IMR-90 (cell line): ENCODE measurements around the gene DOCK2. TPM values are rescaled to one million over a fixed set of nuclear protein-coding genes. Genes with fewer than 3 reads are reported as not detected.

Source experiments
- ATAC-seq: fragments of 200-7000 bp; cut with Tn5 transposase; 2 replicates; pipeline ENCODE4 v1.9.1; 2020; ENCODE audit warnings: low read depth, mild to moderate bottlenecking, moderate library complexity
- BruUV-seq: library from RNA; stranded (reverse); fragments of 400-500 nt; replicated peaks from 2 replicates; lab custom pipeline; 2021; lab: Mats Ljungman, UMichigan
- CTCF ChIA-PET: fragments of 300-600 bp; formaldehyde crosslinking; extraction: SDS; loops from one replicate; lab custom pipeline; 2021; ENCODE audit warnings: antibody characterized with exemption; lab: Yijun Ruan, JAX
- POLR2A ChIA-PET: fragments of 300-600 bp; sonication (Branson Sonifier 250); formaldehyde crosslinking; loops from one replicate; lab custom pipeline; 2022; ENCODE audit warnings: antibody characterized with exemption; ENCODE audit not compliant: unreplicated experiment; lab: Charles Lee
- DNase-seq: peaks from one replicate; pipeline ENCODE4 v3.0.0; 2013
- H2AFZ ChIP-seq: replicated peaks from 2 replicates; pipeline ENCODE3; 2013; ENCODE audit warnings: low read length, mild to moderate bottlenecking; ENCODE audit not compliant: poor library complexity
- H2AK5ac ChIP-seq: 2 replicates; pipeline ENCODE4 v1.6.1; 2013; ENCODE audit warnings: low read depth, low read length, inconsistent platforms
- H2AK9ac ChIP-seq: replicated peaks from 2 replicates; pipeline ENCODE3; 2013; ENCODE audit warnings: mild to moderate bottlenecking, low read depth, low read length, moderate library complexity; ENCODE audit not compliant: poor library complexity
- H2BK120ac ChIP-seq: 2 replicates; pipeline ENCODE4 v1.6.1; 2013; ENCODE audit warnings: low read depth, low read length, inconsistent platforms
- H2BK15ac ChIP-seq: 3 replicates; pipeline ENCODE4 v1.6.1; 2013; ENCODE audit warnings: low read depth, low read length, inconsistent platforms
- H2BK20ac ChIP-seq: 2 replicates; pipeline ENCODE4 v1.6.1; 2013; ENCODE audit warnings: low read depth, mild to moderate bottlenecking, inconsistent platforms, low read length, moderate library complexity
- H2BK5ac ChIP-seq: 2 replicates; pipeline ENCODE4 v1.6.1; 2013; ENCODE audit warnings: mild to moderate bottlenecking, low read depth, low read length, inconsistent platforms; ENCODE audit not compliant: poor library complexity, severe bottlenecking
- H3K14ac ChIP-seq: replicated peaks from 2 replicates; pipeline ENCODE4 v1.6.1; 2013; ENCODE audit warnings: low read depth, low read length, inconsistent platforms
- H3K18ac ChIP-seq: 2 replicates; pipeline ENCODE4 v1.6.1; 2013; ENCODE audit warnings: low read depth, low read length, control low read depth
- H3K23ac ChIP-seq: 2 replicates; pipeline ENCODE4 v1.6.1; 2013; ENCODE audit warnings: low read depth, low read length, inconsistent platforms
- H3K27ac ChIP-seq: 2 replicates; pipeline ENCODE4 v1.5.1; 2013; ENCODE audit warnings: mild to moderate bottlenecking, control low read depth, low read length; ENCODE audit not compliant: insufficient read depth
- H3K27me3 ChIP-seq: 2 replicates; pipeline ENCODE4 v1.6.1; 2013; ENCODE audit warnings: low read length; ENCODE audit not compliant: control insufficient read depth, insufficient read depth
- H3K36me3 ChIP-seq: 2 replicates; pipeline ENCODE4 v1.6.1; 2013; ENCODE audit warnings: low read length, mixed read lengths; ENCODE audit not compliant: control insufficient read depth, insufficient read depth
- H3K4ac ChIP-seq: 2 replicates; pipeline ENCODE4 v1.6.1; 2013; ENCODE audit warnings: low read depth, low read length, inconsistent platforms
- H3K4me1 ChIP-seq: 2 replicates; pipeline ENCODE4 v1.6.1; 2013; ENCODE audit warnings: low read length, mixed read lengths; ENCODE audit not compliant: control insufficient read depth, insufficient read depth
- H3K4me2 ChIP-seq: 2 replicates; pipeline ENCODE4 v1.6.1; 2013; ENCODE audit warnings: low read depth, mild to moderate bottlenecking, control low read depth, low read length, moderate library complexity
- H3K4me3 ChIP-seq: 2 replicates; pipeline ENCODE4 v1.5.1; 2013; ENCODE audit warnings: low read depth, mild to moderate bottlenecking, control low read depth, low read length, moderate library complexity; ENCODE audit not compliant: insufficient read depth
- H3K56ac ChIP-seq: 2 replicates; pipeline ENCODE4 v1.6.1; 2013; ENCODE audit warnings: low read length, inconsistent platforms; ENCODE audit not compliant: insufficient read depth; ENCODE audit errors: extremely low read depth
- H3K79me1 ChIP-seq, 2 experiments: 2 replicates each; pipeline ENCODE4 v1.6.1; 2013; ENCODE audit warnings: low read length in 2 of 2, inconsistent platforms in 1 of 2, low read depth in 1 of 2
- H3K9ac ChIP-seq: 2 replicates; pipeline ENCODE4 v1.6.1; 2013; ENCODE audit warnings: low read depth, low read length, control low read depth
- H3K9me1 ChIP-seq: 2 replicates; pipeline ENCODE4 v1.6.1; 2013; ENCODE audit warnings: low read length, inconsistent platforms; ENCODE audit not compliant: insufficient read depth
- H3K9me3 ChIP-seq: 2 replicates; pipeline ENCODE4 v1.6.1; 2013; ENCODE audit warnings: low read length; ENCODE audit not compliant: control insufficient read depth, insufficient read depth
- H4K20me1 ChIP-seq: 2 replicates; pipeline ENCODE4 v1.6.1; 2013; ENCODE audit warnings: low read length, inconsistent platforms; ENCODE audit not compliant: insufficient read depth
- H4K5ac ChIP-seq: 2 replicates; pipeline ENCODE4 v1.6.1; 2013; ENCODE audit warnings: mild to moderate bottlenecking, low read depth, low read length, control low read depth
- H4K8ac ChIP-seq, 2 experiments: 2 replicates each; pipeline ENCODE4 v1.6.1; 2013; ENCODE audit warnings: low read depth in 2 of 2, low read length in 2 of 2, control low read depth in 1 of 2, inconsistent platforms in 1 of 2
- H4K91ac ChIP-seq: 2 replicates; pipeline ENCODE4 v1.6.1; 2013; ENCODE audit warnings: low read depth, low read length, inconsistent platforms; ENCODE audit not compliant: insufficient read depth
- BHLHE40 ChIP-seq: fragments of 150-350 bp; IDR thresholded peaks from 2 replicates; pipeline ENCODE4 v1.6.1; 2016; ENCODE audit warnings: mild to moderate bottlenecking, low read depth, low read length
- CEBPB ChIP-seq: IDR thresholded peaks from 2 replicates; pipeline ENCODE4 v1.6.1; 2012; ENCODE audit warnings: low read depth, low read length, improper control_type of control experiment
- CTCF ChIP-seq: conservative IDR thresholded peaks from 2 replicates; pipeline ENCODE4 v1.5.1; 2012; ENCODE audit warnings: mild to moderate bottlenecking, low read depth, low read length, improper control_type of control experiment
- FOS ChIP-seq: fragments of 150-350 bp; IDR thresholded peaks from 2 replicates; pipeline ENCODE4 v1.6.1; 2016; ENCODE audit warnings: low read depth, low read length
- MAZ ChIP-seq: IDR thresholded peaks from 2 replicates; pipeline ENCODE4 v1.6.1; 2012; ENCODE audit warnings: low read depth, mild to moderate bottlenecking, low read length, improper control_type of control experiment, moderate library complexity, borderline replicate concordance
- MXI1 ChIP-seq: IDR thresholded peaks from 2 replicates; pipeline ENCODE4 v1.6.1; 2012; ENCODE audit warnings: low read depth, mild to moderate bottlenecking, low read length, moderate library complexity, borderline replicate concordance
- NFE2L2 ChIP-seq: fragments of 150-350 bp; IDR thresholded peaks from 2 replicates; pipeline ENCODE4 v1.6.1; 2016; ENCODE audit warnings: low read depth, mild to moderate bottlenecking, low read length
- RAD21 ChIP-seq: IDR thresholded peaks from 2 replicates; pipeline ENCODE4 v1.6.1; 2012; ENCODE audit warnings: low read length, improper control_type of control experiment
- RCOR1 ChIP-seq: IDR thresholded peaks from 2 replicates; pipeline ENCODE4 v1.6.1; 2012; ENCODE audit warnings: mild to moderate bottlenecking, low read length, improper control_type of control experiment; ENCODE audit not compliant: insufficient replicate concordance
- RFX5 ChIP-seq: IDR thresholded peaks from 2 replicates; pipeline ENCODE4 v1.8.0; 2012; ENCODE audit warnings: low read depth, mild to moderate bottlenecking, low read length, moderate library complexity
- SMC3 ChIP-seq: fragments of 150-350 bp; IDR thresholded peaks from 2 replicates; pipeline ENCODE4 v1.6.1; 2016; ENCODE audit warnings: low read depth, mild to moderate bottlenecking, antibody characterized with exemption, low read length, moderate library complexity
- WGBS, 2 experiments: methylation state at CpG; one replicate each; pipeline versions ENCODE4 v1.1.5 to v1.1.7; 2013; ENCODE audit warnings: missing lambda C conversion rate in 2 of 2; ENCODE audit not compliant: insufficient read length in 1 of 2; ENCODE audit errors: extremely low coverage in 2 of 2; 5-methylcytosine and 5-hydroxymethylcytosine counted together
- dilution Hi-C: fragments of 300-500 bp; cut with HindIII; formaldehyde crosslinking; loops from one replicate; pipeline ENCODE4 v1.14.3; 2018; ENCODE audit warnings: low sequenced_read_pairs; ENCODE audit not compliant: unreplicated experiment
- in situ Hi-C: fragments of 300-500 bp; cut with MboI; formaldehyde crosslinking; loops from 3 replicates; pipeline ENCODE4 v1.14.3; 2019; ENCODE audit warnings: low sequenced_read_pairs, inconsistent platforms, mixed read lengths
- intact Hi-C: fragments of 100-400 bp; cut with micrococcal nuclease; formaldehyde crosslinking; loops from 2 replicates; pipeline ENCODE4 v1.10.0; 2022
- polyA plus RNA-seq, 3 experiments: library from polyadenylated mRNA; depleted of rRNA; stranded (reverse); fragments of >200 nt; gene quantifications; 2 replicates each; pipeline ENCODE4 v1.2.3, GENCODE V29; 2012; ENCODE audit warnings: low replicate concordance in 1 of 3
- total RNA-seq: library from RNA; depleted of rRNA; stranded (reverse); fragments of >200 nt; gene quantifications from 2 replicates; pipeline ENCODE4 v1.2.3, GENCODE V29; 2012
- TF ChIP-seq, protein P1 (sequence below): fragments of 150-350 bp; IDR thresholded peaks from 2 replicates; pipeline ENCODE4 v1.6.1; 2016; ENCODE audit warnings: low read depth, mild to moderate bottlenecking, low read length, moderate library complexity, borderline replicate concordance
- TF ChIP-seq, protein P2 (sequence below): fragments of 150-350 bp; IDR thresholded peaks from 2 replicates; pipeline ENCODE4 v1.6.1; 2017; ENCODE audit warnings: mild to moderate bottlenecking, antibody characterized with exemption, low read length, low read depth

Gene DOCK2
- total and polyA plus RNA-seq, 2 of the 4 experiments (the other 2 are of a cell fraction), result 0.72 to 3.0 TPM

DNA sequence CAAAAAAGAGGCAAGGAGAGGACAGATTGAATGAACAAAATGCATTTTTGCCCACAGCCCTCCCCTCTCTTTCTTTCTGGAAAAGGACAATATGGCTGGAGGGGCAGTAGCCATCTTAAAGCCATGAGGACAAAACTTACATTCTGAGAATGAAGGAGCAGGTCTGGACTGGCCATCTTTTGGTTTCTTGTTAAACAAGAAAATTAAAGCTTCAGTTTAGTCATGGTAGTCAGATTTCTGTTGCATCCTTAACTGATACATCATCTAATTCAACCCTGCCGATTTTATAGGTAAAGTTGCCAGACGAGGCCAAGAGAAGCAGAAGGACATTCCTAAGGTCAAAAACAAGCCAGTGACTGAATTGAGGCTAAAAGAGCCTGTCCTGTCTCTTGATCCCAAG is 374.7 kb downstream of the DOCK2 start:
- H2BK120ac ChIP-seq, result no peak overlapping the region
- POLR2A ChIA-PET, result no interaction called here
- H3K36me3 ChIP-seq, result no peaks in the 10 kb centered on the region
- H4K20me1 ChIP-seq, result no peaks in the 10 kb centered on the region
- dilution Hi-C loops (no loop called here), intact Hi-C loops (no loop called here), in situ Hi-C loops (no loop called here)
- no peak overlapping the region for H2BK5ac ChIP-seq
- H2BK15ac ChIP-seq, result no peak overlapping the region
- no CpG with 5 or more reads among the region's 2 CpGs for WGBS, 2 experiments
- H4K5ac ChIP-seq, result no peak overlapping the region
- H3K9ac ChIP-seq, result no peak overlapping the region
- H4K91ac ChIP-seq, result no peak overlapping the region
- H3K18ac ChIP-seq, result no peak overlapping the region
- no peak overlapping the region for H3K23ac ChIP-seq
- no peak overlapping the region for H3K27ac ChIP-seq
- no peak overlapping the region for H3K4me2 ChIP-seq
- no peaks in the 10 kb centered on the region for H3K9me1 ChIP-seq
- no peak overlapping the region for H3K4me3 ChIP-seq
- TF ChIP-seq SMC3 (no peak), BHLHE40 (no peak), MAZ (no peak), RCOR1 (no peak), NFE2L2 (no peak), RFX5 (no peak), CTCF (no peak), MXI1 (no peak), CEBPB (no peak), FOS (no peak), RAD21 (no peak)
- TF ChIP-seq, protein P1, sequence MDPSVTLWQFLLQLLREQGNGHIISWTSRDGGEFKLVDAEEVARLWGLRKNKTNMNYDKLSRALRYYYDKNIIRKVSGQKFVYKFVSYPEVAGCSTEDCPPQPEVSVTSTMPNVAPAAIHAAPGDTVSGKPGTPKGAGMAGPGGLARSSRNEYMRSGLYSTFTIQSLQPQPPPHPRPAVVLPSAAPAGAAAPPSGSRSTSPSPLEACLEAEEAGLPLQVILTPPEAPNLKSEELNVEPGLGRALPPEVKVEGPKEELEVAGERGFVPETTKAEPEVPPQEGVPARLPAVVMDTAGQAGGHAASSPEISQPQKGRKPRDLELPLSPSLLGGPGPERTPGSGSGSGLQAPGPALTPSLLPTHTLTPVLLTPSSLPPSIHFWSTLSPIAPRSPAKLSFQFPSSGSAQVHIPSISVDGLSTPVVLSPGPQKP, result no peak
- TF ChIP-seq, protein P2, sequence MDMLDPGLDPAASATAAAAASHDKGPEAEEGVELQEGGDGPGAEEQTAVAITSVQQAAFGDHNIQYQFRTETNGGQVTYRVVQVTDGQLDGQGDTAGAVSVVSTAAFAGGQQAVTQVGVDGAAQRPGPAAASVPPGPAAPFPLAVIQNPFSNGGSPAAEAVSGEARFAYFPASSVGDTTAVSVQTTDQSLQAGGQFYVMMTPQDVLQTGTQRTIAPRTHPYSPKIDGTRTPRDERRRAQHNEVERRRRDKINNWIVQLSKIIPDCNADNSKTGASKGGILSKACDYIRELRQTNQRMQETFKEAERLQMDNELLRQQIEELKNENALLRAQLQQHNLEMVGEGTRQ, result no peak
- H2AK9ac ChIP-seq, result no peak overlapping the region
- H3K14ac ChIP-seq, result no peak overlapping the region
- H3K79me1 ChIP-seq, result no peaks in the 10 kb centered on the region
- H2BK20ac ChIP-seq, result no peak overlapping the region
- H3K27me3 ChIP-seq, result peaks cover 10% of the 10 kb centered on the region
- ATAC-seq (no peak), DNase-seq (no peak)
- H2AK5ac ChIP-seq, result no peak overlapping the region
- H3K56ac ChIP-seq, result no peak overlapping the region
- no peak overlapping the region for H3K4ac ChIP-seq
- H2AFZ ChIP-seq, result no peak overlapping the region
- no TSS peak for BruUV-seq
- no peak overlapping the region for H4K8ac ChIP-seq
- no peaks in the 10 kb centered on the region for H3K9me3 ChIP-seq
- CTCF ChIA-PET, result no interaction called here
- no peaks in the 10 kb centered on the region for H3K4me1 ChIP-seq
